ENCODE results near the gene DMD. TPM values are rescaled to one million over a fixed set of nuclear protein-coding genes. Genes with fewer than 3 reads are reported as not detected.

The DMD gene
- total and polyA plus RNA-seq, 5 donors, result 49.5 to 173 (median 125) TPM

DNA sequence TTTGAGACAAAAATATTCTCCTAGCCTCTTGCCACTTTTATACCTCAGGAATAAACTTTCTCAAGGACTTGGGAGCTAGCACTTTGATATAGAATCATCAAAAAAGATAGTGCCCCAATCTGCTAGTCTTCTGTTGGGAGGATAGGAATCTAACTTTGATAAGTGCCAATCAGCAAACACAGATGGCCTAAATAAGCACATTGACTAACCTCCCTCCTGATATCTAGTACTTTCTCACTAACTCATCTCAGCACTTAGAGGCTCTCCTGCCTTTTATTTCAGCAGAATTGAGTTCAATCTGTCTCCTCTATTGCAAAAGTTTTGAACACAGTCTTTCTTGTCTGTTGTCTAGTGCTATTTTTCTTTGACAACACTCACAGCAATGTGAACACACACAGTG is 1341.1 kb downstream of the DMD start:
- ATAC-seq (no peak), DNase-seq (no peak)
- Histone ChIP-seq H3K4me1 (ENCODE audit: control insufficient read depth, insufficient read depth, low read length) (peaks cover 4% of the 10 kb centered on the region), H3K27me3 (ENCODE audit: control insufficient read depth, insufficient read depth) (no peaks in the 10 kb centered on the region), H3K27ac (ENCODE audit: low read length) (no peak overlapping the region), H3K9me3 (ENCODE audit: control insufficient read depth, low read length) (no peaks in the 10 kb centered on the region), H3K4me3 (ENCODE audit: low read length) (no peak overlapping the region)
- intact Hi-C loops (cut with DNase I), result no loop called here

DNA sequence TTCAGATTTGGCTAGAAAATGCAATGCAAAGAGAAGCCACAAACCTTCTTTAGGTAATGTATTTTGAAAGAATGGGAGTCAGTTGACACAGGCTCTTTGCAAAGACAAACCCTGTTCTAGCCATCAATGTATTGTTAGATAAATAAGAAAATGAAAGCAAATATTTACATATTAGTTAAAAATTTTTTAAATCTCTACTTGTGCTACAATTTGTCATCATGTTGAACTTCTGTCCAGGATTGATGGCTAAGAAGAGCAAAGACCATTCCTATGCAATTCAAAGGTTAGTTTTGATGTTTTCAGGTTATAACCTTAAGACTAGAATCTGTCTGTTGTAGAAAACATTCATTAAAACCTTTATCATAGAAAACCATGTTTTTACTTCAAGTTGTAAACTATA is 1350.7 kb downstream of the DMD start:
- ATAC-seq (no peak), DNase-seq (no peak)
- H3K9me3 ChIP-seq (ENCODE audit: control insufficient read depth, low read length), result no peaks in the 10 kb centered on the region
- H3K4me1 ChIP-seq (ENCODE audit: control insufficient read depth, insufficient read depth, low read length), result no peaks in the 10 kb centered on the region
- no peak overlapping the region for H3K27ac ChIP-seq (ENCODE audit: low read length)
- H3K4me3 ChIP-seq (ENCODE audit: low read length), result no peak overlapping the region
- intact Hi-C loops (cut with DNase I), result no loop called here
- H3K27me3 ChIP-seq (ENCODE audit: control insufficient read depth, insufficient read depth), result no peaks in the 10 kb centered on the region

DNA sequence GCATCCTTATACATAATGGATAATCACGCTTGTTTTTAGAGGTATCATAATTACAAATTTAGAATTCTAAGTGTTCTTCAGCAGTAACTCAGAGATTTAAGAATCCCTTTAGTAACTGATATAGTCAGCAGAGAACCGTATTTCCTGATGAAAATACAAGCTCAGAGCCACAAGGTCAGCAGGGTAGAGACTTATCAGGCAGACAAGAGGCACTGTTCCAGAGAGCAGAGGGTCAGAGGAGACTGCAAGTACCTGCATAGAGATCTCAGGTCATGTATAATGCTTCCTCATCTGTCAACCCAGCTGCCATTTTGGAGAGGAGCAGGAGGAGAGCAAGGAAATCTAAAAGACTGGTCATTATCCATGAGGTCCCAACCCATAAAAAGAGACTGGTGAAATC is 1352.4 kb downstream of the DMD start:
- no peak for DNase-seq
- intact Hi-C loops (cut with DNase I), result no loop called here
- H3K27me3 ChIP-seq (ENCODE audit: control insufficient read depth, insufficient read depth), result no peaks in the 10 kb centered on the region
- no peaks in the 10 kb centered on the region for H3K4me1 ChIP-seq (ENCODE audit: control insufficient read depth, insufficient read depth, low read length)
- 68% methylated on average over 2 of the region's 2 CpGs for WGBS
- H3K9me3 ChIP-seq (ENCODE audit: control insufficient read depth, low read length), result no peaks in the 10 kb centered on the region
- no peak overlapping the region for H3K4me3 ChIP-seq (ENCODE audit: low read length)
- no peak for ATAC-seq
- H3K27ac ChIP-seq (ENCODE audit: low read length), result no peak overlapping the region

DNA sequence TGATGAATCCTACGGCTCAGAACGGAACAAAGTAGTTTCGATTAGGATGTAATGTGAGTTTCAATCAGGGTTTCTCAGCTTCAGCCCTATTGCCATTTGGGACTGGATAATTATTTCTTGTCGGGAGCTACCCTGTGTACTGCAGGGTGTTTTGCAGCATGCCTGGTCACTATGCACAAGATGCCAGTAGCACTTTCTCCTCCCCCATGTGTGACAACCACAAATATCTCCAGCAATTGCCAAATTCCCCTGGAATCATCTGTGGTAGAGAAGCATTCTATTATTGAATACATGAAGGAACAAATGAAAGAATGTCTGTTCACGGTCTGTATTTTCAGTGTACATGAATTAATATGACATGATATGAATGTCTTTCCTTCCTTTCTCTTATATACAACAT is 1356.6 kb downstream of the DMD start:
- DNase-seq (no peak), ATAC-seq (no peak)
- H3K27me3 ChIP-seq (ENCODE audit: control insufficient read depth, insufficient read depth), result no peaks in the 10 kb centered on the region
- no peaks in the 10 kb centered on the region for H3K9me3 ChIP-seq (ENCODE audit: control insufficient read depth, low read length)
- no peaks in the 10 kb centered on the region for H3K4me1 ChIP-seq (ENCODE audit: control insufficient read depth, insufficient read depth, low read length)
- intact Hi-C loops (cut with DNase I), result no loop called here
- H3K4me3 ChIP-seq (ENCODE audit: low read length), result no peak overlapping the region
- 86% methylated on average over 5 of the region's 5 CpGs for WGBS
- H3K27ac ChIP-seq (ENCODE audit: low read length), result no peak overlapping the region

DNA sequence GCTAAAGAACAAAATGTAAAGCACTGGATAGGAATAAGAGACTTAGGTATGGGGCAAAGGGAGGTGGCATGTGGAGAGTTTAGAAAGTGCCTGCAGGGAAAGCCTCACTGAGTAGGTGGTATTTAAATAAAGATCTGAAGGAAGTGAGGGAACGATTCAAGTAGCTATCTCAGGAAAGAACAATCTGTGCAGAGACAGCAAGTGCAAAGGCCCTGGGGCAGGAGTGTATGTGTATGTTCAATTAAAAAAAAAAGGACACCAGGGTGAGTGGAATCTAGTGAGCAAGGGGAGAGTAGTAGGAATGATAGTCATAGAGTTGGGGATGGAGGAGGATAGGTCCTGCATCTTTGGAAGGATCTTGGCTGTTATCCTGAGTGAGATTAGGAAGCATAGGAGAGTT is 1359.6 kb downstream of the DMD start:
- DNase-seq (no peak), ATAC-seq (no peak)
- Histone ChIP-seq H3K27ac (ENCODE audit: low read length) (no peak overlapping the region), H3K27me3 (ENCODE audit: control insufficient read depth, insufficient read depth) (no peaks in the 10 kb centered on the region), H3K9me3 (ENCODE audit: control insufficient read depth, low read length) (no peaks in the 10 kb centered on the region), H3K4me1 (ENCODE audit: control insufficient read depth, insufficient read depth, low read length) (no peaks in the 10 kb centered on the region), H3K4me3 (ENCODE audit: low read length) (no peak overlapping the region)
- WGBS, result 60% methylated on average over 1 of the region's 1 CpG
- intact Hi-C loops (cut with DNase I), result no loop called here

DNA sequence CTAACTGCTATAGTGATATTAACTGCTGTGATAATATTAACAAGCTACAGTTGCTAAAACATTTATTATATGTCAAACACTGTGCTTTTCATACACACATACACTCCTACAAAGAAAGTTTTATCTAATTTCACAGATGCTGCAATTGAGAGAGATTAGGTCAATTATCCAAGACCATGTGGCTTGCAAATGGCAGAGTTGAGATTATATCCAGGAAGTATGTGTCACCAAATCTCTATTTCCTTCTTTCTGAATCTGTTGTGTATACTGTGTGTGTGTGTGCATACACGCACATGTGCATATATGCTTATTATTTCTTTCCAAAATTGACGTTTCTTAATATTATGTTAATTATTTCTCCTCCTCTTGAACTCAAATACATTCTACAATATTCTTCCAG is 1363.6 kb downstream of the DMD start:
- no peak for ATAC-seq
- WGBS, result 69% methylated on average over 2 of the region's 2 CpGs

DNA sequence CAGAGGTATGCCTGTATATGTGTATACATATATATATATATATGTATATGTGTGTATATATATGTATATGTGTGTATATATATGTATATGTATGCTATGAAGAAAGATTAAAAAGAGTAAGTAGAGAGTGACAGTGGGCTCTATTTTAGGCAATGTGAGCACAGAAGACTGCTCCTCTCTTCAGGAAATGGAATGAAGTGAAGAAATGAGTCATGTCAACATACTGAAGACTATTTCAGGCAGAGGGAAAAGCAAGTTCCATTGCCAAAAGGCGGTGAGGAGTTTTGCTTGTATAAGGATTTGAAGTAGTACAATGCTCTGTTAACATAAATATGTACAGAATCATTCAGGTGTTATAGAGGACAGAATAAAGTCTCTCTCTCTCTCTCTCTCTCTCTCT is 1366.3 kb downstream of the DMD start:
- no peak for ATAC-seq

More for the DNA sequence above, 1363.6 kb downstream of the DMD start:
- no peak for DNase-seq
- H3K4me1 ChIP-seq (ENCODE audit: control insufficient read depth, insufficient read depth, low read length), result no peaks in the 10 kb centered on the region
- H3K27me3 ChIP-seq (ENCODE audit: control insufficient read depth, insufficient read depth), result no peaks in the 10 kb centered on the region
- no peak overlapping the region for H3K27ac ChIP-seq (ENCODE audit: low read length)
- intact Hi-C loops (cut with DNase I), result no loop called here
- no peaks in the 10 kb centered on the region for H3K9me3 ChIP-seq (ENCODE audit: control insufficient read depth, low read length)
- no peak overlapping the region for H3K4me3 ChIP-seq (ENCODE audit: low read length)

DNA sequence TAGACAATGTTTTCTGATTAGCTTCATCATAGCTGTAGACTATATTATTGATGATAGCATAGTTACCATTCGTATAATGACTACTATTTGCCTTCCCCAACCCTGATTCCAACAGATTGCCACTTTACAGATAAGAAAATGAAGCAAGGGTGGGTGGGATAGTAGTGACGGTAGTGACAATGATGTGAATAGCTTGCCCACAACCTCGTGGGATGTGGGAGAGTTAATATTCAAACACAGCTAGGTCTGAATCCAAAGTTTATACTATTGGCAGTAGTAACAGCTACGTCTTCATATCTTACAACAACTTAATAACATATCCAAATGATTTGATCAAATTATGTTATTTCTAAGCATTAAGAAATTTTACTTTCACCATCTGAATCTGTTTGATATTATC is 1372.7 kb downstream of the DMD start:
- Histone ChIP-seq H3K9me3 (ENCODE audit: control insufficient read depth, low read length) (no peaks in the 10 kb centered on the region), H3K4me1 (ENCODE audit: control insufficient read depth, insufficient read depth, low read length) (no peaks in the 10 kb centered on the region), H3K4me3 (ENCODE audit: low read length) (no peak overlapping the region), H3K27ac (ENCODE audit: low read length) (no peak overlapping the region), H3K27me3 (ENCODE audit: control insufficient read depth, insufficient read depth) (no peaks in the 10 kb centered on the region)
- no peak for ATAC-seq
- 65% methylated on average over 4 of the region's 4 CpGs for WGBS
- intact Hi-C loops (cut with DNase I), result no loop called here
- no peak for DNase-seq

More for the DNA sequence above, 1366.3 kb downstream of the DMD start:
- Histone ChIP-seq H3K27ac (ENCODE audit: low read length) (no peak overlapping the region), H3K9me3 (ENCODE audit: control insufficient read depth, low read length) (no peaks in the 10 kb centered on the region), H3K4me3 (ENCODE audit: low read length) (no peak overlapping the region), H3K4me1 (ENCODE audit: control insufficient read depth, insufficient read depth, low read length) (no peaks in the 10 kb centered on the region), H3K27me3 (ENCODE audit: control insufficient read depth, insufficient read depth) (no peaks in the 10 kb centered on the region)
- no peak for DNase-seq
- 57% methylated on average over 1 of the region's 1 CpG for WGBS
- intact Hi-C loops (cut with DNase I), result no loop called here

DNA sequence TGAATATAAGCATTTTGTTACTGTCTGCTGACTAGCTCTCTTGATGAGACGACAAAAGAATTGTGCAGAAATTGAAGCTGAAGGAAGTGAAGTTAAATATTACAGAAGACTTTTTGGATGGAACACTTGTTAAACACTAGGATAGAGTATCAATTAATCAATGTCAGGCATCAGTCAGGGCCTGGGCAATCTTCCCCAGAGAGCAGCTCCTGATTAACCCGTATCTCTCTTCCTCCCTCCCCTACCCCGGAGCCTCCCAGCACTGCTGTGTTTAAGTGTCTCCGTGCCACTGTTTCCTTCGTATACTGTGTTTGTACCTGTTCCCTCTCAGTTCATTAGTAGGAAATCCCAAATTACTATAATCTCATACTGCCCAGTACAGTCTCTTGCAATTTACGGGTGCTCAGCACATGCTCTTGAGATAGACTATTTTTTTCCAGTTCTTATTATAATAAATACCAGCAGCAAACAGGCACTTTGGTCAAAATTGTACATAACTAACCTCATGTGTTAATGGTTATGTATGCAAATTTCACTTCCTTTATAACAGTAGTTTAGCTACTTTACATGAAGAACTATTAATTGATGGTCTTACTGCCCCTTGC is 1373.8 kb downstream of the DMD start:
- no peaks in the 10 kb centered on the region for H3K27me3 ChIP-seq (ENCODE audit: control insufficient read depth, insufficient read depth)
- no peak overlapping the region for H3K27ac ChIP-seq (ENCODE audit: low read length)
- no peaks in the 10 kb centered on the region for H3K9me3 ChIP-seq (ENCODE audit: control insufficient read depth, low read length)
- no peaks in the 10 kb centered on the region for H3K4me1 ChIP-seq (ENCODE audit: control insufficient read depth, insufficient read depth, low read length)
- DNase-seq (no peak), ATAC-seq (no peak)
- intact Hi-C loops (cut with DNase I), result no loop called here
- H3K4me3 ChIP-seq (ENCODE audit: low read length), result no peak overlapping the region
- 59% methylated on average over 6 of the region's 6 CpGs for WGBS

DNA sequence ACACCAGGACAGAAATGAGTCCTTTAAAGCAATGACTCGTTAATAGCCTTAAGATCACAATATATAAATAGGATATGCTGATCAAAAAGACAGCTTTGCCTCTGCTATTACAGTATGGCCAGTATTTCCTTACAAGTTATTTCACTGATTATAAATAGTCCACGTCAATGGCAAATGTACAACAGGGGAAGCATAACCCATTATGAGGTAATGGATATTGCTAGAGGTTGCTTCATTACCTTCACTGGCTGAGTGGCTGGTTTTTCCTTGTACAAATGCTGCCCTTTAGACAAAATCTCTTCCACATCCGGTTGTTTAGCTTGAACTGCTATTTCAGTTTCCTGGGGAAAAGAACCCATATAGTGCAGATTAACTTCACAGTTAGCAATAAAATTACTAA is 1374.9 kb downstream of the DMD start:
- H3K4me3 ChIP-seq (ENCODE audit: low read length), result no peak overlapping the region
- ATAC-seq (no peak), DNase-seq (no peak)
- intact Hi-C loops (cut with DNase I), result no loop called here
- no peaks in the 10 kb centered on the region for H3K27me3 ChIP-seq (ENCODE audit: control insufficient read depth, insufficient read depth)
- 62% methylated on average over 3 of the region's 3 CpGs for WGBS
- H3K9me3 ChIP-seq (ENCODE audit: control insufficient read depth, low read length), result no peaks in the 10 kb centered on the region
- H3K27ac ChIP-seq (ENCODE audit: low read length), result no peak overlapping the region
- no peaks in the 10 kb centered on the region for H3K4me1 ChIP-seq (ENCODE audit: control insufficient read depth, insufficient read depth, low read length)

DNA sequence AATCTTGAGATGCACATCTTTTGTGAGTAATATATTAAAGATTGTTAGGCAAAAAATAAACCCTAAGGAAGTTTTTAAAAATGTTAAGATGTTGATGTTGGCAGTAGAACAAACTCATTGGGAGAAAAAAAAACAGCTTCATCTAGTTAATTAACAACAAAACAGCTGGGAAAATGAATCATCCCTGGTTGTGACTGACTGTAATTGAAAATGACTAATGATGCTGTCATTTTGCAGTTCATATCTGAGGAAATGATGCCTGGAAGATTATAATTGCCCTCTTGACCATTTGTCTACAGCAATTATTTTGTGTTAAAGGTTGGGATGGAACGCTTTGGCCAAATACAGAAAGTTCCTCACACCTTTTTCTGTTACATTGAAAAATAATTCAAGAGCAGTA is 1379.1 kb downstream of the DMD start:
- H3K27me3 ChIP-seq (ENCODE audit: control insufficient read depth, insufficient read depth), result no peaks in the 10 kb centered on the region
- no peak overlapping the region for H3K4me3 ChIP-seq (ENCODE audit: low read length)
- no peak for DNase-seq
- ATAC-seq, result no peak
- no peaks in the 10 kb centered on the region for H3K9me3 ChIP-seq (ENCODE audit: control insufficient read depth, low read length)
- H3K4me1 ChIP-seq (ENCODE audit: control insufficient read depth, insufficient read depth, low read length), result no peaks in the 10 kb centered on the region
- intact Hi-C loops (cut with DNase I), result no loop called here
- no peak overlapping the region for H3K27ac ChIP-seq (ENCODE audit: low read length)
- 0% methylated on average over 1 of the region's 1 CpG for WGBS

All from right cardiac atrium (tissue), 5 donors.